Measurements from ENCODE around the gene MB.

The MB gene

GRCh38 chr22:35615156-35615555 is 2.0 kb downstream of the MB start:
- DNase-seq (ENCODE audit: low read depth): no peak

GRCh38 chr22:35614404-35614803 is 2.7 kb downstream of the MB start:
- DNase-seq (ENCODE audit: low read depth): no peak

GRCh38 chr22:35612903-35613302 is 4.2 kb downstream of the MB start:
- DNase-seq (ENCODE audit: low read depth): no peak

- no peak for DNase-seq (ENCODE audit: low read depth)
Observed at GRCh38 chr22:35611891-35612576, 5.1 kb downstream of the MB start.

- DNase-seq (ENCODE audit: low read depth): no peak
Observed at GRCh38 chr22:35611200-35611890, 5.8 kb downstream of the MB start.

- no peak for DNase-seq (ENCODE audit: low read depth)
Observed at GRCh38 chr22:35610741-35611140, 6.4 kb downstream of the MB start.

GRCh38 chr22:35609761-35610160 is 7.4 kb downstream of the MB start:
- DNase-seq (ENCODE audit: low read depth): no peak

- no peak for DNase-seq (ENCODE audit: low read depth)
Observed at GRCh38 chr22:35609261-35609660, 7.9 kb downstream of the MB start.

GRCh38 chr22:35608088-35608487 is 9.0 kb downstream of the MB start:
- DNase-seq (ENCODE audit: low read depth): no peak

GRCh38 chr22:35606916-35607315 is 10.2 kb downstream of the MB start:
- DNase-seq (ENCODE audit: low read depth): no peak

GRCh38 chr22:35605851-35606481 is 11.2 kb downstream of the MB start:
- DNase-seq (ENCODE audit: low read depth): no peak

- no peak for DNase-seq (ENCODE audit: low read depth)
Observed at GRCh38 chr22:35605369-35605680, 11.8 kb downstream of the MB start.

- no peak for DNase-seq (ENCODE audit: low read depth)
Observed at GRCh38 chr22:35604621-35605368, 12.3 kb downstream of the MB start.

GRCh38 chr22:35601743-35602615 is 15.2 kb downstream of the MB start:
- DNase-seq (ENCODE audit: low read depth): no peak

- no peak for DNase-seq (ENCODE audit: low read depth)
Observed at GRCh38 chr22:35601013-35601580, 16.0 kb downstream of the MB start.

- DNase-seq (ENCODE audit: low read depth): no peak
Observed at GRCh38 chr22:35600476-35600875, 16.7 kb downstream of the MB start.

GRCh38 chr22:35599364-35599763 is 17.8 kb downstream of the MB start:
- no peak for DNase-seq (ENCODE audit: low read depth)

GRCh38 chr22:35598396-35598710 is 18.8 kb downstream of the MB start:
- no peak for DNase-seq (ENCODE audit: low read depth)

GRCh38 chr22:35597692-35598395 is 19.3 kb downstream of the MB start:
- no peak for DNase-seq (ENCODE audit: low read depth)

- DNase-seq (ENCODE audit: low read depth): no peak
Observed at GRCh38 chr22:35596821-35597220, 20.3 kb downstream of the MB start.

GRCh38 chr22:35594686-35595085 is 22.4 kb downstream of the MB start:
- DNase-seq (ENCODE audit: low read depth): no peak

All from HS-27A (cell line).